HTR-8/SVneo (cell line): ENCODE measurements around the gene TMEM164.

Experiments
- DNase-seq: peaks from one replicate; pipeline ENCODE4 v3.0.0; 2011; ENCODE audit warnings: low spot score, mixed read lengths; ENCODE audit not compliant: insufficient read length
- FAIRE-seq: peaks from 2 replicates; lab custom pipeline; 2011; peaks lifted over from hg19 to GRCh38; lab: Jason Lieb, UNC

The TMEM164 gene

DNA sequence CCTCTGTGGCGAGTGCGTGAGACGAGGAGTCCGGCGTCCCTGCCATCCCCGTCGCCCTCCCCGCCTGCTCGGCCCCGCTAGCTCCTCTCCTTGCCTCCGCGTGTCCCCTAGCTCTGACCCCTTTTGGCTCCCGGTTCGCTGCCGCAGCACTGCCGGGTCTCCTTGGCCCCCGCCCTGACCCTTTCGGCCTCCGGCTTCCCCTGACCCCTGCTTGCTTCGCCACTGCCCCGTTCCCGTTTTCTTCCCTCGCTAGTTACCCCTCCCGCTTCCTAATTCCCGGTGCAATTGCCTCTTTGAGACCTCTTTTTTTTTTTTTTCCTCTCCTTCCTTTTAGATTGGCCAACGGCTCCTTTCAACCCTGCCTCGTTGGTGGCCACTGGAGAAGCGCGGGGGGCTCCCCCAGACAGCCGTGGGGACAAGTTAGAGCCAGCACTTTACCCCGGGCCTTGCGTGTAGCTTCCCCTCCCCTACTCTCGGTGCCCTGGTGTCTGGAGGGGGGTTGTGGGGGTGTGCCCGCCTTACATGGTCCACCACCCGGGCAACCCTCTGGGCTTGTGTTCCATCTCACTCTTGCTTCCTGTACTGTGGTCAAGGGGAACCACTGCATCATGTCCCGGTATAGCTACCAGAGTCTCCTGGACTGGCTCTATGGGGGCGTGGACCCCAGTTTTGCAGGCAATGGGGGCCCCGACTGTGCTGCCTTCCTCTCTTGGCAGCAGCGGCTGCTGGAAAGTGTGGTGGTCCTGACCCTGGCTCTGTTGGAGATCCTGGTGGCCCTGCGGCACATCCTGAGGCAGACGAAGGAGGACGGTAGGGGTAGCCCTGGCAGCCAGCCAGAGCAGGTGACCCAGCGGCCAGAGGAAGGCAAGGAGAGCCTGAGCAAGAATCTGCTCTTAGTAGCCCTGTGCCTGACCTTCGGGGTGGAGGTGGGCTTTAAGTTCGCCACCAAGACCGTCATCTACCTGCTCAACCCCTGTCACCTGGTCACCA is 548 bp downstream of the TMEM164 start:
- FAIRE-seq (no peak), DNase-seq (no peak)

DNA sequence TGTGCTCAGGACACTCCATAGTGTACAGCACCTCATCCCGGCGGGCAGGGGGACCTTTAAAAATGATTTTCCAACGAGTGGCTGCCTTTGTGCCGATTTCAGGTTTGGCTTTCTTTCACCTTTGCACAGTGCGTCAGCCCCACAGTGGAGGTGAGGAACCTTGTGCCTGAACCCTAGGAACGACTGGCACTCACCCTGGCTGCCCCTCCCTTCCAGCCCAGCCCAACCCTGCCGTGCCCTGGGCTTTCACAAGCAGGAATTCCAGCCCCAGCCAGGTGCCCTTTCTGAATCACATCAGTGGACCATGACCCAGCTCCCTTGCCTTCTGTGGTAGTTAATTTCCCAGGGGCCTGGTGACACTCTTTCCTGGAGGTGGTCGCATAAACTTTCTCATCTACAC is 1.3 kb downstream of the TMEM164 start:
- FAIRE-seq = no peak

DNA sequence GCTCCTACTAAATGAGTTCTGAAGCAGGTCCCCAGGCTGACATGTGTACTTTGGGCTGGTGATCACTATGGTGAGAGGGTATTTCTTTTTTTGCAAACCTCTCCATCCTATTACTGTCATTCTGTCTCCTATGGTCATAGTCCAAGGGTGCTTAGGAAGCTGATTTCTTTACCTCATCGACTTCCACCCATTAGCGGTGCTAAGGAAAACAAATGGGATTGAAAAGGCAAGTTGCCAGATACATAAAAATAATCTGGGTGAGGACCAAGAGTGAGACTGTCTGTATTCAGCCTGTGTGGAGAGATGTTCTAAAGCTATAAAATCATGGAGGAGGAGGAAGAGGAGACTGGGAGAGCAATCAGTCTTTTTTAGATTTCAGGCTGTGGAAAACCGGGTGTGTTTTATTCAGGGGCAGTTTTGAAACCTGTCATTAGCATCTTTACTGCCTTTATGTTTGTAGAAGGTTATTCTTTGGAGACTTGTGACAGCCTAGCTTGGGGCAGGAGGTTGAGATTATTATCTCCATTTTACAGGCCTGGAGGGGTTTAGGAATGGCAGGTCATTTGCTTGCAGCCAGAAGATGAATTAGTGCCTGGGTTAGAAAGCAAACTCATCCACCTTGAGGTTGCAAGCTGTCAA is 1.9 kb downstream of the TMEM164 start:
- DNase-seq (no peak), FAIRE-seq (no peak)

More for the DNA sequence above, 1.3 kb downstream of the TMEM164 start:
- DNase-seq = no peak

DNA sequence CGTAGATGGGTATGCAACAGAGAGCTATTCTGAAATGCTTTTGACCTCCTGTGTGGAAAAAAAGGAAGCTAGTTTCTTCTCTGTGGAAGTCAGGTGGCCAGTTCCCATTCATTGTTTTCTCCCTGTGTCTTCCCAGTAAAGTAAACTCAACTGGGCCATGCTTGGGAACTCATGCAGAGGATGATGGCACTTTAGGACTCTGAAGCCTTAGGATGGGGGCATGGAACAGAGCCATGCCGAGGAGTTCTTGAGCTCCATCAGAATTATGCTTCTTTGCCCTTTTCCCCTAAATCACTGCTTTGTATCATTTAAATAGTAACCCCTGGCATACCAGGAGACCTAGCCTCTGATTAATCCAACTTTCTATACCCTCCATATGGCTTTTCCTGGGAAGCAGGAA is 3.2 kb downstream of the TMEM164 start:
- DNase-seq = no peak
- FAIRE-seq = no peak

DNA sequence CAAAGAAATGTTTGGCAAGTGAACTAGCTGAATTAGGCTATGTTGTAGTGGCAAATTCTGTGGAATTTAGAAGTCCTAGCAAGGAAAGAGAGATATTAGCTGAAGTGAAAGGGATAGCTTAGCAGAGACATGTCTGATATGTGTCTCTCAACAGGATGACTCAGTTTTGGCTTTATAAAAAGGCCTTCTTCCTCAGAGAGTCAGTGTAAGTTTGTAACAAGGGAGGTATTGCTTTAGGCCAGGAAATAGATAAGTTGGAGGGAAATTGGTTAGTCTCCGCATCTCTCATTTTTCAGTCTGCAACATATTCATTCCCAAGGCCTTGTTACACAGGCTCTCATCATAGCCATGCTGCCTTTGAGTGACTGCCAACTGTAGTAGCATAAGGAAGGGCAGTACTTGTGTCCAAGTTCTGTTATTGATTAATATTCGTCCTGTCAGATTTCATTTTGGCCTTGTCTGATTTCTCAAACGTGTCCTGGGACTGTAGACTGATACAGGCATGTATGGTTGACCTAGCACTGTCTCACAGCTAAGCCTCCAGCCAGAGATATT is 4.0 kb downstream of the TMEM164 start:
- no peak for DNase-seq
- no peak for FAIRE-seq

DNA sequence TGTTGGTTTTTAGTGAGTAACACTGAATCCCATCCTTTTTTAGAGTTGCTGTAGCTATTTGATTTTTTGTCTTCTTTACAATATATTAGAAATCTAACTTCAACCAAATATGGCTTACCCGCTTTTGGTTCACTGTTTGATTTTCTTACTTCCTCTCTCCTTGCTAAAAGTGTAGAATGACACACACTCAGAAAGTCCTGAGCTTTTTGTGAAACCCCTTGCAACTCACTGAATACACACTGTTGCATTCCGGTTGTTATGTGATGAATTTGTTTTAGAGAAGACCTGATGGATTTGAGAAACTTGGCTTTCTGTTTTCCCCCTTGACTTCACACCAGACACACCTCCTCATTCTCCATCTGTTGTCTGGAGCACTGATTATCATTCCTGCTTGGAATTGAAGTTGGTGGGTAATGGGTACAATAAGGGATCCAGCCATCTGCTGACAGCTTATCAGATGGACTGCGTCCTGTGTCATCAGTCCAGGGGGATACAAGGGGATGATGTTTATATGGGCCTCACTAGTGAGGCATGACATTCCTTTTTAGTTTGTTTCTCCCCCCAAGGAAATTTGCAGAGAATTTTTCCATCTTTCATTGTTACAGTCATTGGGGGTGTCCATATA is 5.2 kb downstream of the TMEM164 start:
- DNase-seq = no peak
- no peak for FAIRE-seq

DNA sequence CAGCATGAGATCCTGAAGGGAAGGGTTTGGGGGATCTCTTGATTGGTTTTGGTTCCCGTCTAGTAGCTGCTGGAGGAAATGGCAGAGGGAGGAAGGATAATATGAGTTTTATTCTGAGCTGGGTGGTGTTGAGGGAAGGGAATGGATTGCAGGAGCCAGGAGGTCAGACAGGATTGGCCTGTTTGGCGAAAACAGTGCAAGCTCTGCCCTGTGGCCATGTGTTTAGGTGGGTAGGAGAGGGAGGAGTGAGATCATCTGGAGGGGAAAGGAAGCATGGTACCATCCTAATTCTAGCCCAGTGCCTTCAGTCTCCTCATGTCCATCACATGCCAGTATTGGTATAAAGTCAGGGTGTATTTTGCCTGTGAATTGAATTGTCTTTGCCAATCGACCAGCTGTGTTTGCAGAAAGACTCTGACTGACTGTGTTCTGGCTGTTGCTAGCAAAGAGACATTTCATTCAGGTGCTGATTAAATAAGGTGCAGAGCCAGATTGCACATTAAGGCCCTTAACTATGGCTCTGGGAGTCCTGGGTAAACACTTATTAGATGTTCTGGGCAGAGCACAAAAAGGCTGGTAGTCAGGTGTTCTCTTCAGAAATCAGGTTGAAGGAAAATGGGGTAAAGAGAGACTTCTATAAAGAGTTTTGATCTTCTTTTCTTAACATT is 10.0 kb downstream of the TMEM164 start:
- DNase-seq = no peak
- FAIRE-seq = no peak

DNA sequence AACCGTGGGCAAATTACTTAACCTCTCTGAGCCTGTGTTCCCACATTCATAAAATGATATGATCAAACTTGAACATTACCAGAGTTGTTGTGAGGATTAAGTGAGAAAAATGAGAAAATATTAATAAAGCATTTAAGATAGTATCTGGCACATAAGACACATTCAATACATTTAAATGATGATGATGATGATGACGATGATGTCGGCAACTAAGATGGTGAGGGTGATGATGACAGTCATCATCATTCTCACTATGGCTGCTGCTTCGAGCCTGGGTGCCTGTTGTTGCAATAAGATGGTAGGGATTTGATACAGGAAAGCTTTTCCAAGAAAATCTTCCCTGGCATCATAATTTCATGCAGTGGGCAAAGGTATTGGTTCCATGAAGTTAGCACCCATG is 11.1 kb downstream of the TMEM164 start:
- FAIRE-seq (no peak), DNase-seq (no peak)

DNA sequence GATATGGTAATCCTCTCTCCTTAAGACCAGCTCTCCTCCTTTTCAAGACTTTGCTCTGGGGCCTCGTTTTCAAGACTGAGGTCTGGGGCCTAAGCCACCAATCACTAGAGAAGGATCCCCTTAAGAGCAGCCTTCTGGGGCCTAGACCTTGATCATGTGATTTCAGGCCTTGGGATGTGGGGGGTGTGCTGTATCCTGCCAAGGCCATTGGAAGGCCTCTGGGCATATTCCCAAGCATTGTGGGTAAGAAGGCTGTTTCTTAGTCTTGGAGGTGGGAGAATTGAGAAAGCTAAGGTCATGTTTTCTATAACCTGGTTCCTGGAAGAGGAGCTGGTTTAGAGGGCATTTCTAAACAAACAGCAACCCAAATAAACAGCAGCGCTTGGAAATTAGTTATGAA is 12.1 kb downstream of the TMEM164 start:
- DNase-seq = no peak
- no peak for FAIRE-seq

DNA sequence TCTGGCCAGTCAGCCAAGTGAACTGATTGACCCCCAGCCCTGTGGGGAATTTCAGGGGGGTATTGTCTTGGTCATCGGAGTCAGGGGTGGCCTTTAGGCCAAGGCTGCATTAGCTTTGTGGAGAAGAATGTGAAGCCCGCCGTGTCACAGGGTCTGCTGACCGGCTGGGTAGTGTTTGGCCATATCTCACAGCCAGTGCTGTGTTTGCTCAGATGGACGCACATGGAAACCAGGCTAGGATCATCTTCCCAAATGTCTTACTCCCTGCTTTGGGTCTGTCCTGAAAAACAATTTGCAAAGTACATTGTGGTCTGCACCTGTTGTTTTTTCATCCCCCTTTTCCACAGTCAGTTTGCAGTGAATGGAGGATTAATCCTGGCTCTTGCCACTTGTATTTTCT is 13.0 kb downstream of the TMEM164 start:
- DNase-seq = no peak
- no peak for FAIRE-seq

DNA sequence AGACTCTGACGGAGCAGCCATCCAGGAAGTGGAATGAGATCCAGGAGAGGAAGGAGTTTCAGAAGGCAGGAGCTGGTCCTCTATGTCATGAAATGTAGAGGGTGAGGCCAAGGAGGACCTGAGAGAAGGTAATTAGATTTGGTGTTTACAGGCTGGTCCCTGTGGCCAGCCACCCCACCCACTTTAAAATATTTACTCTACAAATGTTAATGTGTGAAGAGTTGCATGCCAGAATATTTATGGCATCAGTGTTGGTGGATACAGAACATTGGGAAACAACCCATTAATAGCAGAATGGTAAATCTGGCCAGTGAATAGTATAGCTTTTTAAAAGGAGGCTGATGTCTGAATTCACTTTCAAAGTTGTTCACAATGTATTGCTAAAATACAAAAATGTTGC is 17.6 kb downstream of the TMEM164 start:
- no peak for FAIRE-seq
- no peak for DNase-seq

DNA sequence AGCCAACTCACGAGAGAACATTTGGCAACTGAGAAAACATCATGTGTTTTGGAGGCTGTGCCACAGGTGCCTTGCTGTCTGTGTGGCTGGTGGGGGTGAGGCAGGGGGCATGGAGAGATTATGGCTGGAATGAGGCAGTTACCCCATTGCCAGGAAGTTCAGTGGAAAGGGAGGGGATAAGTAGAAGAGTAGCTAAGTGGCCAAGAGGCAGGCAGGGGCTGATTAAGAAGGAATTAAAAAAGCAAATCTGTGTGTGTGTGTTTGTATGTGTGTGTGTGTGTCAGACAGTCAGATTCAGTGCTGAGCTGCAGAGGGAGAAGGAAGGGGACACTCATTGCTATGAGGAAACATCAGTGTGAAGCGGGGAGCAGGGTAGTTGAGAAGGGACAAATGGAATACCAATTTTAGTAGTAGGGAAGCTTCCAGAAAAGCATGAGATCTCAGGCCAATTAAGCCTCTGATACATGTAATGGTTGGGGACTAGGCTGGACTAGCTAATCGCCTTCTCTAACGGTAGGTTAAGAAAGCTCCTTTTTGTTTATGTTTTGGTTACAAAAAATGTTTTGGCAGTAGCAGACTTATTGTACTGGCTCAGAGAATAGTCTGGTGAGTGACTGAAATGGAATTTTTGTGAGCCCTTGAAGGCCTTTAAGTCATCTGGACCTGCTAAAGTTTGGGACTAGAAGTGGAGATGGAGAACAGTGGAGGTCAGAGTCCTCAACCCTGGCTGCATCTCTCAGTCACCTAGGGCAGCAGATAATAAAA is 18.5 kb downstream of the TMEM164 start:
- FAIRE-seq (no peak), DNase-seq (no peak)

DNA sequence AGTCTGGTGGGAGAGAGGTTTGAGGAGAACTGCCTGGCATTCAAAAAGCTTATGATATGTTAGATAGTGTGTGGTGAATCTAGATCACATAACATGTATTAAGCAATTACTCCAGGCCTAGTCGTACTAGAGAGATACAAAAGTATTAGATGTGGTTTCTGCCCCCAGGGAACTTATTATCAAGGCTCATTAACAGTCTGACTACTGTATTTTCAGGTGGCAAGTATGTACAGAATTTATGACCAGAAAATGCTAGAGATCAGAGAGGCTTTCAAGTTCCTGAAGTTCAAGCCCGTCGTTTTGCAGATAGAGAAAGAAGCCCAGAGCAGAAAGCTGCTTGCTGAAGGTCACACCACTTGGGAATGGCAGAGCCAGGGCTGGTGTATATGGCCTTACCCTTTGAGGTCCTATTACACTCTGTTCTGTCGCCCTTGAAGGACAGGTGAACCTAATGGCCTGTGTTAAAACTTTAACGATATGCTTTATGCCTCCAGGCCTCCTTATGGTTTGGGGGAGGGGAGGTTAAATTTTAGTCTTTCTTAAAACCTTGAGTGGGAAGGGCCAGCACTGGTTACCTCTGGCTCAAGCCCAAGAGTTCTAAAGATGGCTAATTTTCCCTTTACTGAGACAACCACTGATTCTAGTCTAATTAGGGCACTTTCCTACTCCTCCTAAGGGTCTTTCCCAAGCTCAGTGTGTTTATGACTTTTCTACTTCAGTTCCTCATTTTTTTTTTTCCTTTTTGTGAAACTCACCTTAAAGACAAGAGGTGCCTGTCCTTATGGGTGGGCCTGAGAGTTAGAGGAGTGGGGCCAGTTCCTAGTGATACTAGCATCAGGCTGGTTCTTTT is 19.9 kb downstream of the TMEM164 start:
- FAIRE-seq = no peak
- no peak for DNase-seq

DNA sequence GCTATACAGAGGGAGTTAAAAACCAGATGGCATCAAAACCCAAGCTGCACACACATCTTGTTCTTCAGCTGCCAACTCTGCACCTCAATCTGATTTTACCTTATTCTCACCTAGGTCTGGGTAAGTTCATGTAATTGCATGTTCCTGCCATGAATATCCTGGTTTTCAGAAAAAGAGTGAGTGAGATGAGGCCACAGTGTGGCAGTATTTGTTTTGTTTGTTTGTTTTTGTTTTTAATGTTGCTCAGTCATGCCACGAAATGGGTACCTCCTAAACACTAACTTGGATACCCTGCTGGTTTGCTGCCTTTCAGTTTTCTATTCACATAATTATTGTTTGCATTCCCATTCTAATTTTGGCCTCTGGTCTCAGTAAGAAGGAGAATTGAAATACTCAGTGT is 22.5 kb downstream of the TMEM164 start:
- FAIRE-seq (no peak), DNase-seq (no peak)

DNA sequence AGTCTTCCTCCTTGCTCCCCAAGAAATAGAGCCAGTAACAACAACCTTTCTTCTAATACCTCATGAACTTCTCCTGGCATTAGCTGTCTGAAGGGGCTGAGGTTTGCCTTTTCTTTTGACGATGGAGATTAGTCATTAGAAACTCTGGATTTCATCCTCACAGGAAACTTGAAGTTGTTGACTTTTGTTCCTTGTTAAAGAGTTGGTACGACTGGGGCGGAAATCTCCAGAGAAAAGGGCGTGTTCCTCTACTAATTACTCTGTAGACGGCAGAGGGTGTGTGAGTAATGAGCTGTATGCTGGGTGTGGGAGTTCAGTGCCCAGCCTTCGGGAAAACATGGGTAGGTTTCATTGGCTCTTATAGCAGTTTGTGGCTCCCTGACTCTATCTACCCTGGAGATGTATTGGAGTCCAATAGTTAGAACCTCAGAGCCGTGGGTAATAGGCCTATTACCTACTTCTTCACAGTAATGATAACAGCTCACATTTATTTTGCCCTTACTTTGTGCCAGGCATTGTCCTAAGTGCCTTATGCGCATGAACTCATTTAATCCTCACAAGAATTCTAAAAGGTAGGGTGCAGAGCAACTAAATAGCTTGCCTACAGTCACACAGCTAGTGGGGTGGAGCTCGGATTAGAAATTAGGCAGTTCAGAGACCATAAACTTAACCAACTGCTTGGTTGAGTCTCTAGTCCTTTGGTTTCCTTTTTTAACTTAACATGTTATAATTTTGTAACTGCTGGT is 23.4 kb downstream of the TMEM164 start:
- DNase-seq (no peak), FAIRE-seq (no peak)

DNA sequence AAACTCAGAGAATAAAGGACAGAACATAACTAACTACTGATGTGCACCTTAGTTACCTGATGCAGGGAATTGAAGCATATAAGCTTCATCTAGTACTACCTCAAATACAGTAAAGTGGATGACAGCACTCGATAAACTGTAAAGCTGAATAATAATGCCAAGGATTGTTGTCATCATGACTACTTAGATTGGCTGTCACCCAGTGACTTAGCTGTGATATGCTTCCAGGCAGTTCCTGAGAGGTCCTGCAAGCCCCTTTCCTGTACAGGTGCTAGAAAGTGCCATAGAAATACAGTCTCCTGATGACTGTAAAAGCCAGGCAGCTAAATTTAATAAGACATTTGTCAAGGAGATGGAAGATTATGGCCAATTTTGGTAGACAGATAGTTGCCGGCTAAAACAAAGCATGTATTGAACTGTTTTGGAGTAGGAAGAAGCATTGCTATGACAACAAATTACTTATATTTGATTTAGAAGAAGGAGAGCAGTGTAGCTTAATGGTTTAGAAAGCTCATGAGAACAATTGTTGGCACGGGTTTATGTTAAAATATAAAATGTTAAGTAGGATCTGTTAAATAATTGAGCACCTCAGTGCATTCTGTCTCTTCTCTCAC is 29.7 kb downstream of the TMEM164 start:
- DNase-seq = no peak
- no peak for FAIRE-seq

DNA sequence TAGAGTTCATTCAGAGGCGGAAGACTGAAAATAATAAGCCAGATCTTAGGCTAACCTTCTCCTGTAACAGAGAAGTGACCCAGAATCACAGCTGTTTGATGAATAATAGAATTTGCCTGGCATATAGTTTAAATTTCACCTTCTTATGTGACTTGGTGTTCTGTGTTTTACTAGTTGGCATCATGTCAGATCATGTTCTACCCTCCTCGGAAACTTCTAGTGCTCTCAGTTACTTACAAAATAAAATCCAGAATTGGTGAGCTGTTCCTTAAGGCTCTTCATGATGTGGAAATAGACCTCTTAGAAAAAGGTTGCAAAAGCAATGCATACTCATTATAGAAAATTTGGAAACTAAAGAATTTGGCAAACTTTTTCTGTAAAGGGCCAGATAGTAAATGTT is 31.1 kb downstream of the TMEM164 start:
- FAIRE-seq = no peak
- DNase-seq = no peak
